Cardiac ventricle fibroblast (primary cell): Measurements from ENCODE around the gene BTBD19. TPM values are rescaled to one million over a fixed set of nuclear protein-coding genes. Genes with fewer than 3 reads are reported as not detected.

ENCODE experiments used
- total RNA-seq: library from RNA; depleted of rRNA; stranded (reverse); fragments of >200 nt; gene quantifications from 2 replicates; pipeline ENCODE4 v1.2.3, GENCODE V29; 2015

Gene BTBD19
- total RNA-seq, result 5.1 and 7.8 TPM in 2 replicates

GRCh38 chr1:44808063-44808937, at the start of gene BTBD19:
BTBD19 (plus strand) TSS chr1:44808523; CDS start chr1:44808821, 298 bp downstream.

GRCh38 chr1:44775078-44775929, 33.0 kb upstream of the BTBD19 start, which contains the start of gene RPS8:
RPS8 (plus strand) TSS chr1:44775540; CDS start chr1:44775597, 57 bp downstream.

GRCh38 chr1:44788120-44788860, 20.0 kb upstream of the BTBD19 start, which contains the start of gene BEST4:
BEST4 (minus strand) TSS chr1:44788170; CDS start chr1:44787705, 465 bp downstream.

GRCh38 chr1:44799770-44800584, 8.3 kb upstream of the BTBD19 start, which contains the start of gene PLK3:
PLK3 (plus strand) TSS chr1:44800377; CDS start chr1:44800464, 87 bp downstream.

GRCh38 chr1:44806704-44807363, 1.5 kb upstream of the BTBD19 start, which contains the start of gene DYNLT4:
DYNLT4 (minus strand) TSS chr1:44807351; CDS start chr1:44806668, 683 bp downstream.

GRCh38 chr1:44842862-44843655, 34.7 kb downstream of the BTBD19 start, which contains the start of gene PTCH2:
PTCH2 (minus strand) TSS chr1:44843253; CDS start chr1:44842932, 321 bp downstream.

Other genes starting within 250 kb of the BTBD19 start
- 9.1 and 10.4 TPM in 2 replicates for gene TMEM53, start 134.0 kb upstream of the BTBD19 start, total RNA-seq
- 1.00 and 2.2 TPM in 2 replicates for gene ARMH1, start 133.8 kb upstream of the BTBD19 start, total RNA-seq
- not detected in 2 replicates for gene RNU5D-1, start 77.4 kb upstream of the BTBD19 start, total RNA-seq
- gene KIF2C, start 68.7 kb upstream of the BTBD19 start, total RNA-seq, result 2.1 and 2.3 TPM in 2 replicates
- 2,450 and 2,499 TPM in 2 replicates for gene RPS8, start 33.0 kb upstream of the BTBD19 start, total RNA-seq
- not detected in 2 replicates for gene BEST4, start 20.4 kb upstream of the BTBD19 start, total RNA-seq
- 12.3 and 12.9 TPM in 2 replicates for gene PLK3, start 8.1 kb upstream of the BTBD19 start, total RNA-seq
- 4.9 TPM in 1 of 2 replicates, not detected in the other for gene DYNLT4, start 1.2 kb upstream of the BTBD19 start, total RNA-seq
- 0.10 and 1.5 TPM in 2 replicates for gene PTCH2, start 34.7 kb downstream of the BTBD19 start, total RNA-seq
- gene EIF2B3, start 178.1 kb downstream of the BTBD19 start, total RNA-seq, result 16.5 and 18.0 TPM in 2 replicates
- gene HECTD3, start 202.8 kb downstream of the BTBD19 start, total RNA-seq, result 26.5 and 29.0 TPM in 2 replicates
- gene UROD, start 203.7 kb downstream of the BTBD19 start, total RNA-seq, result 77.1 and 79.5 TPM in 2 replicates